ENCODE data around the gene CDH4.
"Not testable (repeated sequence)": the region's sequence is repeated elsewhere in the genome, so short reads cannot be mapped to it uniquely, and the experiment has no call there.

Gene CDH4

DNA sequence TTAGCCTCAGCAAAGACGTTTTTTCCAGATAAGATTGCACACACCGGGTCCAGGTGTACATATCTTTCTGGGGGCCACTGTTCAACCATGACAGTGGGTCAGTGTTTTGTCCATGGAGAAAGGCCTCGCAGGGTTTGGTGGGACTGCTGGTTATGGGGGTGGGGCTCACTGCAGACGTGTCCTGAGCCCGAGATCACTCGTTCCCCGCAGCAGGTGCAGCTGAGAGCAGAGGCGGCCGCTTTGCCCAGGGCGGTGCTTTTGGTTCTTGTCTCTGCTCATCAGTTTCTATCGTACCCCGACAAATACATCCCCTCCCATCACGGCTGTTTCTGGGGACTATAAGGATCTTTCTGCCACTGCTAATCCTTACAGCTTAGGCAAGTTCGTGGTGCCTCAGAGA lies 166.9 kb downstream of the CDH4 start:
- no peak for DNase-seq (ENCODE audit: low read depth)

GRCh38 chr20:61419501-61419900 lies 167.4 kb downstream of the CDH4 start:
- DNase-seq (ENCODE audit: low read depth), result no peak

GRCh38 chr20:61420056-61420455 lies 168.0 kb downstream of the CDH4 start:
- no peak for DNase-seq (ENCODE audit: low read depth)

DNA sequence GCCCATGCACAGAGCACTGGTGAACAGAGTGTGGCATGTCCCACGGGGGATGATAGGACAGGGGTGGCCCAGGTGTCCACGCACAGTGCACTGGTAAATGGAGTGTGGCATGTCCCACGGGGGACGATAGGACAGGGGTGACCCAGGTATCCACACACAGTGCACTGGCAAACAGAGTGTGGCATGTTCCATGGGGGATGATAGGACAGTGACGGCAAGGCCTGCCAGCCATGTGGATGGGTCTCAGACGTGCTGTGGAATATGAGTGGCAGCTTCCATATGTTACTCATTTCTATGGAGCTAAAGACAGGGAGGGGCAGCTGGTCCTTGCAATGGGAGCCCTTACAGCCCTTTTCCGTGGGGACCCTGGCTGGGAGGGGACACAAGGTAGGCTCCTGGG lies 168.7 kb downstream of the CDH4 start:
- DNase-seq (ENCODE audit: low read depth), result no peak

DNA sequence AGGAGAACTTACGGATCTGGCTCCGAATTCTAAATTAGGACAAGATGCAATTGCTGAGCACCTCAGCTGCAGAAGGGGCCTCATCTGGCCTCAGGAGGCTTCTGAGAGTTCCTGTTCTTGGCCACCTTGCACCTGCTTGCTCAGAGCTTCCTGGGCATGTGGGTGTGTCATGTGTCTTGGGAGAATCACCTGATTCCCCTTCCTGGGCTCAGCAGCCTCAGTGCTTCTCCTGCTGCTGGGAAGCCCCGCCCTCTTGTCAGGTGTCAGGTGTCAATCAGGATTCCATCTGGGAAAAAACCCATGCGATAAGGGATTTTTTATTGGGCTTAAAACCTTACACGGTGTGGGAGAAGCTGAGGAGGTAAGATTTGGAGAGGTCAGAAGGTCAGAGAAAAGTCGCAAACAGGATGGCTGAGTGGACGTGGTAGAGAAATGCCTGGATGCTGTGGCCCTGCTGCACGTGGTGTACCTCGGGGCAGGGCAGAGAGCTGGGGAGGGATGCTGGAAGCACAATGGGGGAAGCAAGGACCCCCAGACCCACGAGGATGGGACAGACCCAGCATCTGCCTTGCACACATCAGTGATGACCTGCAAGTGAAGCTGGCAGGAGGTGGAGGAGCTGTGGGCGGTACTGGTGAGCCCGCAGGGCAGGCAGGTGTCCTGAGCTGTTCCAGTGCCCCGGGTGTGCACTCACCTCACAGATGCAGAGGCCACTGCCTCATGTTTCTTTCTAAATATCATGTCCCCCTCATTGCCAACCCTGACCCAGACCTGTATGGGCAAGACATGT lies 170.8 kb downstream of the CDH4 start:
- DNase-seq (ENCODE audit: low read depth), result no peak

DNA sequence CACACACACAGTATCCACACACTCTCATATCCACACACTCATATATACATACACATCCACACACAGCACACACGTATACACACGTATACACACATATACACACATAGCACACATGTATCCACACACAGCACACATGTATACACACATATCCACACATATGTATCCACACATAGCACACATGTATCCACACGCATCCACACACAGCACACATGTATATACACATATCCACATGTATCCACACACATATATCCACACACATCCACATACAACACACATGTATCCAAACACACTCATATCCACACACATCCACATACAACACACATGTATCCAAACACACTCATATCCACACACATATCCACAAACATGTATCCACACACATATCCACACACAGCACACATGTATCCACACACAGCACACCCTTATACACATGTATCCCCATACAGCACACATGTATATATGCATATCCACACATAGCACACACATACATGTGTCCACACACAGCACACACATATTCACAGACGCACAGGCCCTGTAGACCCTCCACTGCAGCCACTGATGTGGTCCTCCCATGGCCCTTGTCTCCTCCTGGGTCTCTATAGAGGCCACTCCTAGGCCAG lies 172.1 kb downstream of the CDH4 start:
- no peak for DNase-seq (ENCODE audit: low read depth)

DNA sequence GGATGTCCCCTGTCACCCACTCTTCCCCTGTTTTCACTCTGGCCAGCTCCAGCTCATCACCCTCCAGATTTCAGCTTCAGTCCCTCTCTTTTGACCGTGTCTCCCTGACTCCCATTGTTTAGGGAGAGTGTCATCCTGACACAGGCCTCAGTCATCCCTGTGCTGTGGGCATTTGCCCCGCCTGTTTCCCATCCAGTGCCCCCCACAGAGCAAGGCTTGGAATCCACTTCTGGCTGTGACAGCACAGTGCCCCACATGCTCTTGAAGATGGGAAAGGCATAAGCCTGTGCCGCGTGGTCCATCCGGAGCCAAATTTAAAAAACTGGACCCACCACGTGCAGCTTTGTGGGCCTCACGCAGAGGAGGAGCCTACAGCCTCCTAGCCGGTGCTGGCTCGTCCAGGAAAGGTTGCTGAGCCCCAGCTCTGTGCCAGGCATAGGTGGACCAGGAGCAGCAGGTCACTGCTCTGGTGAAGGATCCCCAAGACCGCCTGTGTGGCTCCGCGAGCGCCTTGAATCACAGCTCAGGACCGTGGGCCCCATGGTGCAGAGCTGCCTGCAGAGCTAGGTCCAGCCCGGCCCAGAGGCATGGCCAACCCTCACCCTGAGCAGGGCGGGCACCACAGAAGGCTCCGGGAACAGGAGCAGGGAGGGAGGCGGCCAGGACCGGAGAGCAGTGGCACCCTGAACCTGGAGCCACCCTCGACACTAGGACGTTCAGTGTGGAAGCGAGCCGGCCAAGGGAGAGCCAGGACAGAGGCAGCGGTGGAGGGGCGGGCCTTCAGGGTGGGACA lies 172.8 kb downstream of the CDH4 start:
- DNase-seq (ENCODE audit: low read depth), result no peak

GRCh38 chr20:61425541-61425991 lies 173.5 kb downstream of the CDH4 start:
- not testable (repeated sequence) for DNase-seq (ENCODE audit: low read depth)

DNA sequence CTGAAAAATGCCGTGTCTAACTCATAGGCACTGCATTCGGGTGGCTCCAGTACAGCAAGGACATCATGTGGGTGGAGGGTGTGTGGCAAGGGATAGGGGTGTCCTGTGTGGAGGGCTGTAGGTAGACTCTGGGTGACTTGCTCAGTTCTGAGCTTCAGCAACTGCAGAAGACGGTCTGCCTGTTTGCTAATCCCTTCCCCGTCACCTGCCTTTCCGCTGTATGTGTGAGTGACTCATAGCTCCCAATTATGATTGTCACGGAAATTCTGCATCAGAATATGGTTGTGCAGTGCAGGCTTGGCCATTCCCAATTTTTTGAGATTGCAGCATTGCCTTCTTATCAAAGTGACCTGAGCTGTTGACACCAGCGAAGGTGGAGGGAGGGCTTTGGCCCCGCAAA lies 174.3 kb downstream of the CDH4 start:
- no peak for DNase-seq (ENCODE audit: low read depth)

- DNase-seq (ENCODE audit: low read depth), result no peak
Measured at GRCh38 chr20:61429458-61430227, 177.6 kb downstream of the CDH4 start.

DNA sequence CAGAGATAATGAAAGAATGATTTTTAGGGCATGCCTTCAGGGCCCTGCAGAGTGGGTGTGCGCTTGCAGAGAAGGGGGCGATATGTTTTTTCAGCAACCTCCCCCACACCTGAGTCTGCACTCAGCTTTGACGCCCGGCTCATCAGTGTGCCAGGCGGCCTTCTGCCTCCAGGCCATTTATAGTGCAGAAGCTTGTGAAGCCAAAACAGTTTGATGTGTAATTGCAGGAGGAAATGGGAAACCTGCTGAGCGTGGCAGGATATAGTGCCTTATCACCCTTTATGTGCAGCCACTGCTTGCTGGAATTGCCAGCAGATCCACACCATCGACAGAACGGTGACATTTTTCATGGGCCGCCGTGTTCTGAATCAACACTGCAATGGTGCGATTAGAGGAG lies 178.2 kb downstream of the CDH4 start:
- no peak for DNase-seq (ENCODE audit: low read depth)

DNA sequence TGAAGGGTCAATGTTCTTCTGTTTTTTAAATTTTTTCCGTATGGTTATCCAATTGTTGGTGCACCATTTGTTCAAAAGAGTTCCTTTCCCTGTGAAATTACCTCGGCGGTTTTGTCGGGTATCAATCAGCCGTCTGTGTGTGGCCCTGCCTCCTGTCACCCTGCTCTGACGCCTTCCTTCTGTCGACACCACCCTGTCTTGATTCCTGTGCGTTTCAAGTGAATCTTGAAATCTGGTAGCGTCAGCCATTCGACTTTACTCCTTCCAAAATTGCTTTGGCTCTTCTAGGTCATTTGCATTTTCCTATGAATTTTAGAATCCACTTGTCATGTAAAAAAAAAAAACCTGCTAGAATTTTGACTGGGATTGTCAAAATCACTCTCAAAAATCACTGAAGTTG lies 181.1 kb downstream of the CDH4 start:
- no peak for DNase-seq (ENCODE audit: low read depth)

DNA sequence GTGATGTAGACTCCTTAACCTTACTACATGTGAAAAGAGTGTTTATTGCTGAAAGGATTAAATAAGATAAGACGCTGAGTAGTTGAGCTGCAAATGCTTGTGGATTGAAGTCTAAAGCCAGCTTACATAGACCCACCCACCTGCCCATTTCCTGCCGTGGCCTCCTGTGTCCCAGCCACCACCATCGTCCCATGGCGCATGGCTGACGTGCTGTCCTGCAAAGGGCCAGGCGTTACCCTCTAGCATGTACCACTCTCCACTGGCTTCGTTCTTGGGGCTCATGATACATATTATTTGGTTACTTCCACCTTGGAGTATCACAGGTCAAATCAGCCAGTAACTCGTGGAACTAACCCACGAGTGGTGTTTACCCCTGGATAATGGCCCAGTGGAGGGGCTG lies 181.8 kb downstream of the CDH4 start:
- DNase-seq (ENCODE audit: low read depth), result no peak

DNA sequence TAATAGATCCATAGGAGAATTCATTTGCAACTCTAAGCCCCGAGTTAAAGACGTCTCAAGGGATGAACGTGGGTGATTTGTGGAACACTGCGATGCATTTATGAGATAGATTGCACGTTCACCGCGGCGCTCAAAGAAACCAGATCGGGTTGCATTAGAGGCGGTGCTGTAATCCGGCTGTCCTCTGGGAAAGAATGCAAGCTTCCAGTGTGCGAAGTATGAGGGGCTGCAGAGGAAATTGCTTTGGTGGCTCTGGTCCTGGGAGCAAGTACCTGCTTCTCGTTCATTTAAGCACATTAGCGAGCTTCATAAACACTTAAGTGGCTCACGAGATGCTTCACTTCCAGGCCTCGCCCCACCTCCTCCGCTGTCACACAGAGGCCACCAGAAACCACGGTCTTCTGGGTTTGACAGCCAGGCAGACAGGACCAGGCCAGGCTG lies 182.3 kb downstream of the CDH4 start:
- no peak for DNase-seq (ENCODE audit: low read depth)

- DNase-seq (ENCODE audit: low read depth), result no peak
Measured at GRCh38 chr20:61435184-61435822, 183.2 kb downstream of the CDH4 start.

GRCh38 chr20:61435823-61436220 lies 183.8 kb downstream of the CDH4 start:
- no peak for DNase-seq (ENCODE audit: low read depth)

DNA sequence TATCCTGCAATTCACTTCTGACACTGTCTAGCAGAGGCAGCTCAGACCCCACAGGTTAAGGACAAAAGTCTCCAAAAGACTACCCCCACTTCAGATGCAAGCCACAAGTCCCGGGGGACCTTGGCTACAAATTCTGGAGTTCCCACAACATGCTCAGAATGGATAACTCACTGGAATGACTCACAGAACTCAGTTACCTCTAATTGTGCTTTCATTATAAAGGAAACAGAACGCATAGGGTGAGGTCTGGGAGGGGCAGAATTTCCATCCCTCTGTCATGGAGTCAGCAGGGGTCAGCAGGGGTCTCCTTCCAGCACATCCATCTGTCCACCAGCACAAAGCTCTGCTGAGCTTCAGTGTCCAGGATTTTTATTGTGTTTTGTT lies 184.2 kb downstream of the CDH4 start:
- no peak for DNase-seq (ENCODE audit: low read depth)

DNA sequence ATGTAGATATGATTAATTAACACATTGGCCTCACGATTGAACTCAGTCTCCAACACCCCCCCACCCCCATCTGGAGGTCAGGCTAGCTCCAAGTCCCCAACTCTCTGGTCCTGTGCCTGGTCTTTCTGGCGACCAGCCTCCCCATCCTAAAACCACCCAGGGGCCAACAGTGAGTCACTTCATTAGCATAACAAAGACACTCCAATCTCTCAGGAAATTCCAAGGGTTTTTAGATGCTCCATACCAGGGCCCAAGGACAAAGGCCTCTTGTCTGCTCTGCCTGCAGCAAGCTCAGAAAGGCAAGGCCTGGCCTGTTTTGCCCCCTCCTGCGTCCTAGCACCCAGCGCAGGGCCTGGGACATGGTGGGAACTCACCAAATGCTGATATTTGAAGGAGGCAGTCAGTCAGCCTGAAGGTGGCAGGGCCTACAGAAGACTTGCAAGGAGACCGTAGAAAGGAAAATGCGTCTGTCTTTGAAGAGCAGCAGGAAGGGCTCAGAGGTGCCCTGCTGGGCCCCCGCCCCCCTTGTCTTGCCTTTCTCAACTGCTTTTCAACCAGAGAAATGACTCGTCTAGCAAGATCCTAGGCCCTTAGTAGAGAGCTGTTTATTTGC lies 184.7 kb downstream of the CDH4 start:
- DNase-seq (ENCODE audit: low read depth), result no peak

GRCh38 chr20:61437280-61438206 lies 185.5 kb downstream of the CDH4 start:
- no peak for DNase-seq (ENCODE audit: low read depth)

GRCh38 chr20:61438285-61438684 lies 186.2 kb downstream of the CDH4 start:
- no peak for DNase-seq (ENCODE audit: low read depth)
